Measurements from ENCODE around the gene LTN1.

Gene LTN1

DNA sequence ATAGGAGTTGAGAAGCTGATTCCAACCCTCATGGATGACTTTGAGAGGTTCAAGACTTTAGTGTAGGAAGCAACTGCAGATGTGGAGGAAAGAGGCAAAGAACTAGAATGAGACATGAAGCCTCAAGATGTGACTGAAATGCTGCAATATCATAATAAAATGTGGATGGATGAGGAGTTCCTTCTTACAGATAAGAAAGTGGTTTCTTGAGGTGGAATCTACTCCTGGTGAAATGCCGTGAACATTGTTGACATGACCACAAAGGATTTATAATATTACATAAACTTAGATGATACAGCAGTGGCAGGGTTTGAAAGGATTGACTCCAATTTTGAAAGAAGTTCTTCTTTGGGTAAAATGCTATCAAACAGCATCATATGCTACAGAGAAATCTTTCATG lies 28.8 kb downstream of the LTN1 start:
- no peak for DNase-seq (ENCODE audit: low read depth)
- TF ChIP-seq, protein P1, sequence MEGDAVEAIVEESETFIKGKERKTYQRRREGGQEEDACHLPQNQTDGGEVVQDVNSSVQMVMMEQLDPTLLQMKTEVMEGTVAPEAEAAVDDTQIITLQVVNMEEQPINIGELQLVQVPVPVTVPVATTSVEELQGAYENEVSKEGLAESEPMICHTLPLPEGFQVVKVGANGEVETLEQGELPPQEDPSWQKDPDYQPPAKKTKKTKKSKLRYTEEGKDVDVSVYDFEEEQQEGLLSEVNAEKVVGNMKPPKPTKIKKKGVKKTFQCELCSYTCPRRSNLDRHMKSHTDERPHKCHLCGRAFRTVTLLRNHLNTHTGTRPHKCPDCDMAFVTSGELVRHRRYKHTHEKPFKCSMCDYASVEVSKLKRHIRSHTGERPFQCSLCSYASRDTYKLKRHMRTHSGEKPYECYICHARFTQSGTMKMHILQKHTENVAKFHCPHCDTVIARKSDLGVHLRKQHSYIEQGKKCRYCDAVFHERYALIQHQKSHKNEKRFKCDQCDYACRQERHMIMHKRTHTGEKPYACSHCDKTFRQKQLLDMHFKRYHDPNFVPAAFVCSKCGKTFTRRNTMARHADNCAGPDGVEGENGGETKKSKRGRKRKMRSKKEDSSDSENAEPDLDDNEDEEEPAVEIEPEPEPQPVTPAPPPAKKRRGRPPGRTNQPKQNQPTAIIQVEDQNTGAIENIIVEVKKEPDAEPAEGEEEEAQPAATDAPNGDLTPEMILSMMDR (IDR thresholded peaks at IDR 0.05; ENCODE audit: low read depth, low read length, missing control alignments), result no peak
- no peak overlapping the region for H3K4me3 ChIP-seq (ENCODE audit: low read depth, low read length)

DNA sequence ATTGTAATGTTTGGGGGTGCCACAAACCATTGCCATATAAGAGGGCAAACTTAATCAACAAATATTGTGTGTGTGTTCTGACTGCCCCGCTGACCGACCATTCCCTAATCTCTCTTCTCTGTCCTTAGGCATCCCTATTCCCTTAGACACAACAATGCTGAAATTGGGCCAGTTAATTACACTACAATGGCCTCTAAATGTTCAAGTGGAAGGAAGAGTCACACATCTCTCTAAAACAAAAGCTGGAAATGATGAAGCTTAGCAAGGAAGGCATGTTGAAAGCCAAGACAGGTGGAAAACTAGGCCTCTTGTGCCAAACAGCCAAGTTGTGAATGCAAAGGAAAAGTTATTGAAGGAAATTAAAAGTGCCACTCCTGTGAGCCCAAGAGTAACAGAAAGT lies 30.2 kb downstream of the LTN1 start:
- H3K4me3 ChIP-seq (ENCODE audit: low read depth, low read length), result no peak overlapping the region
- no peak for DNase-seq (ENCODE audit: low read depth)
- TF ChIP-seq, protein P1 (IDR thresholded peaks at IDR 0.05; ENCODE audit: low read depth, low read length, missing control alignments), result no peak

DNA sequence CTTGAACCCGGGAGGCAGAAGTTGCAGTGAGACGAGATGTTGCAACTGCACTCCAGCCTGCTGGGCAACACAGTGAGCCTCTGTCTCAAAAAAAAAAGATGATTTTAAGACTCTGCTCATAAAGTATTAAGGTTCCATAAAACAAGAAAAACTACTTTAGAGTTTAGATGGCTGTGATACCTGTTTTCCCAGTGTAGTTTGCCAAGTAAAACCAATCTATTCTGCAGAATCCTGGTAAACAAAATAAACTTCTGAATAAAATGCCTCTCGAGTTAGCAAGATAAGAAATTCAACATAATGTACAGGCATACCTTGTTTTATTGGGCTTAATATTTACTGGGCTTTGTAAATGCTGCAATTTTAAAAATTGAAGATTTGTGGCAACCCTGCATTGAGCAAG lies 30.8 kb downstream of the LTN1 start:
- TF ChIP-seq, protein P1 (IDR thresholded peaks at IDR 0.05; ENCODE audit: low read depth, low read length, missing control alignments), result no peak

DNA sequence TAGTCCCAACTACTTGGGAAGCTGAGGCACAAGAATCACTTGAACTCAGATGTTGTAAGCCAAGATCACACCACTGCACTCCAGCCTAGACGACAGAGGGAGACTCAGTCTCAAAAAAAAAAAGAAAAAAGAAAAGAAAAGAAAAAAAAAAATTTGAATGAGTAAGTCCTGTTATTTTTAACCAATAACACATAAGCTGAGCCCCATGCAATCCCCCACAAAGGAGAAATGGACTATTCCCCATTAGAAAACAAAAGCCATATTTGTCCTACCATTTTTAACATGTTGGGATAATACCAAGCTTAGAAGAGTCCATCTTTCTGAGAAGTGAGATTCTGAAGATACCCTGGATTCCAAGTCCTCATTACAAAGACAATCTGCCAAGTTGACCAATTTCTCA lies 32.4 kb downstream of the LTN1 start:
- no peak overlapping the region for H3K4me3 ChIP-seq (ENCODE audit: low read depth, low read length)
- DNase-seq (ENCODE audit: low read depth), result no peak

More for the DNA sequence above, 30.8 kb downstream of the LTN1 start:
- DNase-seq (ENCODE audit: low read depth), result no peak
- no peak overlapping the region for H3K4me3 ChIP-seq (ENCODE audit: low read depth, low read length)

DNA sequence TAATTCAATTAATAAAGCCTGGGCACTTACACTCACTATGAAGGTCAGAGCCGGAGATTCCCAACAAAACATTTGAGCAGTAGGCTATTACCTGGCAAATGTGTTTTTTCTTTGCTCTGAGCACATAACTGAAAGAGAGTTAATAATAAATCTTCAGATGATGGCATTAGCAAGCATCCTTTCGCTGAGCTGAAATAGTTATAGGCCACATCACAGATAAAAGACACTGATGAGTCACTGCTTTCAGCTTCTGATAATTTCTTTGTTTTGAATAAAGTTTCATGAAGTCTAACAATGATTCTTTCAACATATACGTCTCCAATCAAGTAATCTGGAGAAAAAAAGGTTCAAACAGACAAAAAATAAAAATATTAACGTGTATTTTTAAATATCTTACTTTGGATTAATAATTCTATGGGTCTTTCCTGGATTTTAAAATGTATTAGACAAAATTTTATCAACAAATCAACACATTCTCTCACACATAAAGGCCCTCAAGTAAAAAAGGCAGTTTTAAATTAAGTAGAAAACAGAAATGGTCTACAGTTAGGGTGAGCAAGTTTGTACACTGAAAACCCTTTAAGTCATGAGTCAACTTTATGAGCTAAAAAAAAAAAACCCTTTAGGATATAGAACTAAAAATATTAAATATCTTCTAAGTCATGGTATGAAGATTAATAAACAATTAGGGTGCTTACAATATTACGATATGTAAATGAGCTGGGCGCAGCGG lies 33.1 kb downstream of the LTN1 start:
- no peak for DNase-seq (ENCODE audit: low read depth)
- H3K4me3 ChIP-seq (ENCODE audit: low read depth, low read length), result no peak overlapping the region
- TF ChIP-seq, protein P1 (IDR thresholded peaks at IDR 0.05; ENCODE audit: low read depth, low read length, missing control alignments), result no peak

More for the DNA sequence above, 32.4 kb downstream of the LTN1 start:
- TF ChIP-seq, protein P1 (IDR thresholded peaks at IDR 0.05; ENCODE audit: low read depth, low read length, missing control alignments), result no peak

DNA sequence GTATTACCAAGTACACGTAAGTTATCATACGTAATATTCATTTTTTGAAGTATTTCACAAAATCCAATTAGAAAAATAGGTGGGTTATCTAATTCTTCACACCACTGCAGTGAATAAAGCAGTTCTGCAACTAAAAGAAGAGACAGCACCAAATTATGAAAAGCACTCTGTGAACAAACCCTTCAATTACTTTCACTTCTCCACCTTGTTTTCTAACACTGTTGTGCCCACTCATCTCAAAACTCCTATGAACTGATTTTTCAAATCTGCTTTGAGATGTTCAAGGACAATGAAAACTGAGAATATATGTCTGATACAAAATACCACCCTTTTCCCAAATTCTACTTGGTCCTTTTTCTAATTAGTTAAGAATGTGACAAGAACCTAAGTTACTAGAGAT lies 39.4 kb downstream of the LTN1 start:
- TF ChIP-seq, protein P1 (IDR thresholded peaks at IDR 0.05; ENCODE audit: low read depth, low read length, missing control alignments), result no peak
- peak; percentile 7 for DNase-seq (ENCODE audit: low read depth)
- H3K4me3 ChIP-seq (ENCODE audit: low read depth, low read length), result no peak overlapping the region

DNA sequence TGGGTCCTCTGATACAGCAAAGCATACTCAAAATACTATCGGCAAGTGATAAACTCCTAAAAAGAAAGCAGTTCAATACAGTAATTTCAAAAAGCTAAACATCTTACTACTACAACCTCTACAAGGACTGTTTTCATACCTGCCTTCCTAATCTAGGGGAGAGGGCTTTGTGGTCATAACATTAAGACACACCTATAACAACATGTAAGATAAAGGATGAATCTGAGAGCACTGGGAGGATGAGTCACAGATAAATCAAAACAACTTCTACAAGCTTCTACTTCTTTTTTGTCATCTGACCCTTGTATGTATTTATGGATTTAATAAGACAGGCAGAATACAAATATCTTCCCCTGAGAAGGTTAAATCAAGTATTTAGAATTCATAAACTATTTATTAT lies 40.0 kb downstream of the LTN1 start:
- TF ChIP-seq, protein P1 (IDR thresholded peaks at IDR 0.05; ENCODE audit: low read depth, low read length, missing control alignments), result no peak
- no peak overlapping the region for H3K4me3 ChIP-seq (ENCODE audit: low read depth, low read length)

More for the DNA sequence above, 40.0 kb downstream of the LTN1 start:
- DNase-seq (ENCODE audit: low read depth), result no peak

Measured in GM12864 (cell line).